Gastrocnemius medialis (tissue), 4 donors: ENCODE measurements around the gene ENTPD7.

Experiments used
- CTCF ChIP-seq, 5 experiments: fragments of 450-650 bp in 3 of 5; fragments of 200-600 bp in 2 of 5; sonication (generic) in 2 of 5; IDR thresholded peaks in 4 of 5; conservative IDR thresholded peaks in 1 of 5; 1 replicate in 4 of 5; 2 replicates in 1 of 5; pipeline ENCODE4 v1.5.1; 2016 to 2019; ENCODE audit warnings: antibody characterized with exemption in 5 of 5, mild to moderate bottlenecking in 3 of 5, moderate library complexity in 3 of 5
- POLR2A ChIP-seq, 2 donors: fragments of 450-650 bp; IDR thresholded peaks; one replicate each; pipeline ENCODE4 v1.6.1; 2017; ENCODE audit warnings: antibody characterized with exemption in 2 of 2, mild to moderate bottlenecking in 2 of 2, moderate library complexity in 2 of 2

- TF ChIP-seq CTCF (IDR thresholded peaks at IDR 0.05 in 4 of 5, conservative IDR thresholded peaks at IDR 0.05 in 1 of 5) (no peak), POLR2A (IDR thresholded peaks at IDR 0.05) (no peak)
Measured at GRCh38 chr10:99685597-99685967, 26.3 kb downstream of the ENTPD7 start.
